ENCODE measurements around the gene NT5DC2. TPM values are rescaled to one million over a fixed set of nuclear protein-coding genes. Genes with fewer than 3 reads are reported as not detected.

The NT5DC2 gene
- total RNA-seq, 3 donors from 2014 or later (not counting 1 experiment from before 2014, with no cell fraction given), result 2.2 to 10.7 (median 2.2) TPM

DNA sequence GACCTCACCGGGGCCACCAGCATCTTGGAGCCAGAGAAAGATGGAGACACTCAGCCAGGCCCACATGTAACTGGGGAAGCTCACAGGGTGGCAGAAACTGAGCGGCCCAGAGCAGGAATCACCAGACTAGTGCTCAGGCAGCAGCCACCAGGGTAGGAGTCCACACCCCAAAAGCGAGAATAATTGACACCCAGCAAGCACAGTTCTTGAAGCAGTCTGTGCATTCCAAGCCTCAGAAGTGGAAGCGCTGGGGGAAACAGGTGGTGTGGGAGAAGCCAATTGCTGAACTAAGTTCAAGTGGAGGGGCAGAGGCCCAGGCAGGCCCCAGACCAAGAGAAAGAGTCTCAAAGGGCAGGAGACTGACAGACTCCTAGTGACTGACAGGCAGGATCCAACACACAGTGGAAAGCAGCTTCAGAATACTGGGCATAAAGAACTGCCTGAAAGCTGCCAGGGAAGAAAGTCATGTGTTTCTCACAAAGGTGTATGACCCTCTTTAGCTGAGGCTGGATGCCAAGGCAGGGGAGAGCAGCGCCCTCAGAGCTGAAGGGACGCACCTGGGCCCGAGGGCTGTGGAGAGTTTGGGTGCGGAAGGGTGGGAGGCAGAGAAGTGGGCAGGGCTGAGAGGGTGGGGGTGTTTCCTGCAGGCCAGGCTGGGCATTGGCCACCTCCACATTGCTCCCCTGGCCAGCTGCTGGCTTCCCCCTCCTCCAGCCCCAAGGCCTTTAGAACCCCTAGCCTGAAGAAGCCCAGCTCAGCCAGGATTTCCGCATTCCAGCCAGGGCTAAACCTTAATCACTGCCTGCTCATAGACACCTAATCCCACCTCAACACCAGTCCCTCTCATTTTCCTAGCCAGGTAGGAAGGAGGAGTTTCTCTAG is 7.7 kb downstream of the NT5DC2 start:
- Mint-ChIP-seq H3K9me3 (no peaks in the 10 kb centered on the region), H3K27ac (no peak overlapping the region), H3K4me3 (no peak overlapping the region), H3K36me3 (no peaks in the 10 kb centered on the region), H3K27me3 (ENCODE audit: low read depth in 2 of 2) (no peaks in the 10 kb centered on the region), H3K4me1 (no peaks in the 10 kb centered on the region)
- DNase-seq (no peak), ATAC-seq (no peak)
- Histone ChIP-seq H3K36me3 (ENCODE audit: control insufficient read depth, insufficient read depth, low read length) (no peaks in the 10 kb centered on the region), H3K27me3 (ENCODE audit: control insufficient read depth, insufficient read depth, low read length) (no peaks in the 10 kb centered on the region), H3K4me1 (ENCODE audit: control insufficient read depth, insufficient read depth, low read length) (no peaks in the 10 kb centered on the region), H3K9me3 (ENCODE audit: control insufficient read depth, insufficient read depth, low read length) (no peaks in the 10 kb centered on the region), H3K4me3 (ENCODE audit: low read length) (no peak overlapping the region), H3K27ac (ENCODE audit: low read length) (no peak overlapping the region)
- TF ChIP-seq, protein P1, sequence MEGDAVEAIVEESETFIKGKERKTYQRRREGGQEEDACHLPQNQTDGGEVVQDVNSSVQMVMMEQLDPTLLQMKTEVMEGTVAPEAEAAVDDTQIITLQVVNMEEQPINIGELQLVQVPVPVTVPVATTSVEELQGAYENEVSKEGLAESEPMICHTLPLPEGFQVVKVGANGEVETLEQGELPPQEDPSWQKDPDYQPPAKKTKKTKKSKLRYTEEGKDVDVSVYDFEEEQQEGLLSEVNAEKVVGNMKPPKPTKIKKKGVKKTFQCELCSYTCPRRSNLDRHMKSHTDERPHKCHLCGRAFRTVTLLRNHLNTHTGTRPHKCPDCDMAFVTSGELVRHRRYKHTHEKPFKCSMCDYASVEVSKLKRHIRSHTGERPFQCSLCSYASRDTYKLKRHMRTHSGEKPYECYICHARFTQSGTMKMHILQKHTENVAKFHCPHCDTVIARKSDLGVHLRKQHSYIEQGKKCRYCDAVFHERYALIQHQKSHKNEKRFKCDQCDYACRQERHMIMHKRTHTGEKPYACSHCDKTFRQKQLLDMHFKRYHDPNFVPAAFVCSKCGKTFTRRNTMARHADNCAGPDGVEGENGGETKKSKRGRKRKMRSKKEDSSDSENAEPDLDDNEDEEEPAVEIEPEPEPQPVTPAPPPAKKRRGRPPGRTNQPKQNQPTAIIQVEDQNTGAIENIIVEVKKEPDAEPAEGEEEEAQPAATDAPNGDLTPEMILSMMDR (IDR thresholded peaks at IDR 0.05), result no peak
- 85% methylated on average over 9 of the region's 9 CpGs for WGBS (ENCODE audit: insufficient coverage)
- intact Hi-C loops (cut with micrococcal nuclease), result no loop called here

DNA sequence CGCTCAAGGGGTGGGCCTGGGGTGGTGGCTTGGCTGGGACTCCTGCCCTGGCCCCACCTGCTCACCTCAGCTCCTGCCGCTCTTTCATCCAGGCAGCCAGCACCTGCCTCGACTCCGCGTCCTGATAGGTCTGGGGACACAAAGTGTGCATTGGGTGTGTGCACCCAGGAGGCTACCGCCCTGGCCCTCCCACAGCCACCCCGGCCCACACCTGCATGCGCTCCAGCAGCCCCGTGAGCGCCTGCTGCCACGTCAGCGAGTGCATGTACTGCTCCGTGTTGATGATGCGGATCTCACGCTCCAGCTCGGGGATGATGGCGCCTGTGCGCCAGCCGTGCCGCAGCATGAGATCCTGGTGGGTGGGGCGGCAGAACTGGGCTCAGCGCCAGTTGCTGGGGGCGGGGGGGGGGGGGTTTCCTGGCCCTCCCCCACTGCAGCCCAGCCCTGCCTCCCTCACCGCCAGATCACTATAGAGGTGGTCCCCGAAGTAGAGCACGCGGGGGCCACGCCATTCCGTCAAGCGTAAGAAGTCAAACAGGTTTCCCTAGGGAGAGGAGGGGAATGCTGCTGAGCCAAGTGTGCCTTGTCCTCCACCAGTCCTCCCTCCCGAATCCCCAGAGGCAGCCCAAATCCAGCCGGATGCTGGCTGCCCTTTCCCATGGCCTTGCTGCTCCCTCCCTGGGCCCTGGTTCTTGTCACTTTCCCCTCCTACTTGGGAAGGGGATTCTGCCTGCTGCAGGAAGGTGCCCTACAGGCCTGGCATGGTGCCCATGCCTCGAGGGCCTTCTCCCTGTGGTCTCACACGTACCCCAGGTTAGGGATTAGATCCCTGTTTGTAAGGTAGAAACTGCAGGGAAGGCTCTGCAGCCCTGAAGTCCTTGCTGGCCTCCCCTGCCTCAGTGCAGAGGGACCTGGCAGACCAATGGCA is 8.6 kb downstream of the NT5DC2 start:
- DNase-seq, result no peak
- no peaks in the 10 kb centered on the region for H3K27me3 Mint-ChIP-seq (ENCODE audit: low read depth in 2 of 2)
- Histone ChIP-seq H3K27me3 (ENCODE audit: control insufficient read depth, insufficient read depth, low read length) (no peaks in the 10 kb centered on the region), H3K27ac (ENCODE audit: low read length) (no peak overlapping the region), H3K36me3 (ENCODE audit: control insufficient read depth, insufficient read depth, low read length) (no peaks in the 10 kb centered on the region), H3K4me3 (ENCODE audit: low read length) (no peak overlapping the region), H3K4me1 (ENCODE audit: control insufficient read depth, insufficient read depth, low read length) (no peaks in the 10 kb centered on the region), H3K9me3 (ENCODE audit: control insufficient read depth, insufficient read depth, low read length) (no peaks in the 10 kb centered on the region)
- no peak for ATAC-seq
- H3K36me3 Mint-ChIP-seq, result no peaks in the 10 kb centered on the region
- no peaks in the 10 kb centered on the region for H3K4me1 Mint-ChIP-seq
- intact Hi-C loops (cut with micrococcal nuclease), result no loop called here
- WGBS (ENCODE audit: insufficient coverage), result 95% methylated on average over 34 of the region's 34 CpGs
- no peak overlapping the region for H3K4me3 Mint-ChIP-seq
- TF ChIP-seq, protein P1 (IDR thresholded peaks at IDR 0.05), result no peak
- H3K27ac Mint-ChIP-seq, result no peak overlapping the region
- no peaks in the 10 kb centered on the region for H3K9me3 Mint-ChIP-seq

DNA sequence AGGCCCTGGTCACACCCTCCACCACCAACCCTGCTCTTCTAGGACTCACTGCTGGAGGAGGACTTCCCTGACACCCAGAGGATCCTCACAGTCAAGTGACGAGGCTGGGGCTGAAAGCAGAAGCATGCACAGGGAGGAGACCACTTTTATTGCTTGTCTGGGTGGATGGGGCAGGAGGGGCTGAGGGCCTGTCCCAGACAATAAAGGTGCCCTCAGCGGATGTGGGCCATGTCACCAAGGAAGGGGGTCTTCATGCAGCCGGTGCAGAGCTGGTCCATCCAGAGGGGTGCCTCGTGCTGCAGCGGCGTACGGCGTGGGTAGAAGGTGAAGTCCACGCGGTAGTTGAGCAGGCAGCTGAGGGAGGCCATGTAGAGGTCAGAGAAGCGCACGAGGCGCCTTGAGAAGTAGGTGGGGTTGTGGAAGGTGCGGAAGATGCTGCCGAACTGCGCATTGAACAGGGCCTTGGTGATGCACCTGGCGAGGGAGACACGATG is 9.4 kb downstream of the NT5DC2 start:
- TF ChIP-seq, protein P1 (IDR thresholded peaks at IDR 0.05), result no peak
- DNase-seq, result no peak
- no peaks in the 10 kb centered on the region for H3K4me1 Mint-ChIP-seq
- Histone ChIP-seq H3K36me3 (ENCODE audit: control insufficient read depth, insufficient read depth, low read length) (no peaks in the 10 kb centered on the region), H3K9me3 (ENCODE audit: control insufficient read depth, insufficient read depth, low read length) (no peaks in the 10 kb centered on the region), H3K27me3 (ENCODE audit: control insufficient read depth, insufficient read depth, low read length) (no peaks in the 10 kb centered on the region), H3K4me3 (ENCODE audit: low read length) (no peak overlapping the region), H3K4me1 (ENCODE audit: control insufficient read depth, insufficient read depth, low read length) (no peaks in the 10 kb centered on the region), H3K27ac (ENCODE audit: low read length) (no peak overlapping the region)
- no peaks in the 10 kb centered on the region for H3K27me3 Mint-ChIP-seq (ENCODE audit: low read depth in 2 of 2)
- no peak overlapping the region for H3K27ac Mint-ChIP-seq
- no peak for ATAC-seq
- WGBS (ENCODE audit: insufficient coverage), result 96% methylated on average over 18 of the region's 18 CpGs
- no peak overlapping the region for H3K4me3 Mint-ChIP-seq
- no peaks in the 10 kb centered on the region for H3K36me3 Mint-ChIP-seq
- intact Hi-C loops (cut with micrococcal nuclease), result no loop called here
- no peaks in the 10 kb centered on the region for H3K9me3 Mint-ChIP-seq
